HFFc6 (cell line): Measurements from ENCODE around the gene ULK2. TPM values are rescaled to one million over a fixed set of nuclear protein-coding genes. Genes with fewer than 3 reads are reported as not detected.

Experiments
- DNase-seq: peaks from one replicate; pipeline ENCODE4 v3.0.0-alpha.2; 2018
- H3K27ac Mint-ChIP-seq: 2 replicates; pipeline ENCODE4 v1.8.0; 2020; ENCODE audit warnings: mild to moderate bottlenecking, mixed read lengths
- H3K27me3 Mint-ChIP-seq: 2 replicates; pipeline ENCODE4 v1.8.0; 2021; ENCODE audit warnings: mild to moderate bottlenecking, moderate library complexity, mixed read lengths; ENCODE audit not compliant: insufficient read depth
- H3K36me3 Mint-ChIP-seq: 2 replicates; pipeline ENCODE4 v1.8.0; 2021; ENCODE audit warnings: low read depth, mixed read lengths
- H3K4me1 Mint-ChIP-seq: 2 replicates; pipeline ENCODE4 v1.8.0; 2020; ENCODE audit warnings: low read depth, mixed read lengths
- H3K4me3 Mint-ChIP-seq: 2 replicates; pipeline ENCODE4 v1.8.0; 2020; ENCODE audit warnings: mild to moderate bottlenecking, moderate library complexity, mixed read lengths
- H3K9me3 Mint-ChIP-seq: 2 replicates; pipeline ENCODE4 v1.8.0; 2020; ENCODE audit warnings: mild to moderate bottlenecking, mixed read lengths
- CTCF ChIP-seq: fragments of 200-600 bp; sonication (generic); IDR thresholded peaks from 2 replicates; pipeline ENCODE4 v1.5.0; 2021; ENCODE audit warnings: antibody characterized with exemption, mild to moderate bottlenecking
- total RNA-seq, 6 experiments: library from RNA; stranded (reverse); fragmentation: NEBNext Ultra II Directional; extraction: Animal tissue kit (Norgen Biotek cat#: 25700); gene quantifications; 2 replicates in 1 of 6; 3 replicates in 5 of 6; pipeline ENCODE4 v1.2.3, GENCODE V29; 2021

Gene ULK2
- total RNA-seq, 6 experiments from 2014 or later: 4.2 to 10.4 (median 6.3) TPM

GRCh38 chr17:19791918-19792550 is 75.7 kb downstream of the ULK2 start:
- no peaks in the 10 kb centered on the region for H3K9me3 Mint-ChIP-seq
- H3K27ac Mint-ChIP-seq: no peak overlapping the region
- H3K36me3 Mint-ChIP-seq: peaks cover 42% of the 10 kb centered on the region
- H3K4me1 Mint-ChIP-seq: no peaks in the 10 kb centered on the region
- H3K4me3 Mint-ChIP-seq: no peak overlapping the region
- DNase-seq: no peak
- TF ChIP-seq CTCF: no peak
- peaks cover 1% of the 10 kb centered on the region; the same call in 1 of the 2 replicates for H3K27me3 Mint-ChIP-seq

- no peak for DNase-seq
- Mint-ChIP-seq H3K4me1 (no peaks in the 10 kb centered on the region), H3K27me3 (no peaks in the 10 kb centered on the region), H3K9me3 (no peaks in the 10 kb centered on the region), H3K4me3 (no peak overlapping the region), H3K36me3 (peaks cover 6% of the 10 kb centered on the region), H3K27ac (no peak overlapping the region)
- TF ChIP-seq CTCF: no peak
These were observed 79.9 kb downstream of the ULK2 start for GRCh38 chr17:19787733-19788357.

GRCh38 chr17:19785854-19786253 is 81.9 kb downstream of the ULK2 start:
- Mint-ChIP-seq H3K9me3 (no peaks in the 10 kb centered on the region), H3K36me3 (no peaks in the 10 kb centered on the region), H3K4me3 (no peak overlapping the region), H3K4me1 (no peaks in the 10 kb centered on the region), H3K27ac (no peak overlapping the region), H3K27me3 (no peaks in the 10 kb centered on the region)
- DNase-seq: no peak
- peak; percentile 27; the same call in 1 of the 2 replicates for TF ChIP-seq CTCF

- no peak for DNase-seq
- H3K4me1 Mint-ChIP-seq: no peaks in the 10 kb centered on the region
- no peak overlapping the region for H3K4me3 Mint-ChIP-seq
- no peaks in the 10 kb centered on the region for H3K27me3 Mint-ChIP-seq
- H3K27ac Mint-ChIP-seq: no peak overlapping the region
- no peak for TF ChIP-seq CTCF
- H3K9me3 Mint-ChIP-seq: no peaks in the 10 kb centered on the region
- no peaks in the 10 kb centered on the region for H3K36me3 Mint-ChIP-seq
These were observed 86.0 kb downstream of the ULK2 start for GRCh38 chr17:19781488-19782458.

GRCh38 chr17:19780846-19781245 is 86.9 kb downstream of the ULK2 start:
- Mint-ChIP-seq H3K4me1 (no peaks in the 10 kb centered on the region), H3K4me3 (no peak overlapping the region), H3K9me3 (no peaks in the 10 kb centered on the region), H3K27ac (no peak overlapping the region), H3K27me3 (no peaks in the 10 kb centered on the region), H3K36me3 (0 out of 2 replicates have a peak, but pooled peaks cover 1% of the 10 kb centered on the region)
- DNase-seq: no peak
- no peak for TF ChIP-seq CTCF
